ENCODE results near the gene RAB11A. TPM values are rescaled to one million over a fixed set of nuclear protein-coding genes. Genes with fewer than 3 reads are reported as not detected.

The RAB11A gene
- total RNA-seq, 3 donors from 2014 or later: 108 to 156 (median 147) TPM

- Histone ChIP-seq H3K4me1 (no peaks in the 10 kb centered on the region), H3K36me3 (no peaks in the 10 kb centered on the region), H3K4me3 (no peak overlapping the region), H3K9me3 (no peaks in the 10 kb centered on the region), H3K27ac (no peak overlapping the region), H3K27me3 (no peaks in the 10 kb centered on the region)
- TF ChIP-seq POLR2AphosphoS5 (IDR thresholded peaks at IDR 0.05) (no peak), POLR2A (IDR thresholded peaks at IDR 0.05) (no peak), CTCF (IDR thresholded peaks at IDR 0.05) (no peak)
- intact Hi-C loops (cut with DNase I; ENCODE audit: low total_unique reads): no loop called here
- no peak for DNase-seq (ENCODE audit: low spot score in 2 of 2)
These were observed 29.9 kb upstream of the RAB11A start for GRCh38 chr15:65839354-65839901.

GRCh38 chr15:65839985-65840384, 29.3 kb upstream of the RAB11A start:
- Histone ChIP-seq H3K9me3 (no peaks in the 10 kb centered on the region), H3K4me3 (no peak overlapping the region), H3K4me1 (no peaks in the 10 kb centered on the region), H3K27me3 (no peaks in the 10 kb centered on the region), H3K27ac (no peak overlapping the region), H3K36me3 (no peaks in the 10 kb centered on the region)
- intact Hi-C loops (cut with DNase I; ENCODE audit: low total_unique reads): no loop called here
- no peak for DNase-seq (ENCODE audit: low spot score in 2 of 2)
- TF ChIP-seq POLR2A (IDR thresholded peaks at IDR 0.05) (no peak), POLR2AphosphoS5 (IDR thresholded peaks at IDR 0.05) (no peak), CTCF (IDR thresholded peaks at IDR 0.05) (no peak)

- intact Hi-C loops (cut with DNase I; ENCODE audit: low total_unique reads): no loop called here
- TF ChIP-seq CTCF (IDR thresholded peaks at IDR 0.05): no peak
- no peak for TF ChIP-seq POLR2AphosphoS5 (IDR thresholded peaks at IDR 0.05)
- TF ChIP-seq POLR2A (IDR thresholded peaks at IDR 0.05): no peak
- Histone ChIP-seq H3K4me3 (peak overlapping the region; percentile 12 to 45 (median 25)), H3K9me3 (no peaks in the 10 kb centered on the region), H3K27ac (peak overlapping the region in 1 of 2 donors; percentile 59), H3K27me3 (no peaks in the 10 kb centered on the region), H3K4me1 (no peaks in the 10 kb centered on the region), H3K36me3 (no peaks in the 10 kb centered on the region)
- no peak for DNase-seq (ENCODE audit: low spot score in 2 of 2)
These were observed 28.0 kb upstream of the RAB11A start for GRCh38 chr15:65841121-65841930.

GRCh38 chr15:65845826-65846519, 23.3 kb upstream of the RAB11A start:
- TF ChIP-seq POLR2AphosphoS5 (IDR thresholded peaks at IDR 0.05) (no peak), POLR2A (IDR thresholded peaks at IDR 0.05) (no peak), CTCF (IDR thresholded peaks at IDR 0.05) (no peak)
- H3K27me3 ChIP-seq: no peaks in the 10 kb centered on the region
- no peak overlapping the region for H3K27ac ChIP-seq
- no peaks in the 10 kb centered on the region for H3K36me3 ChIP-seq
- no peak overlapping the region for H3K4me3 ChIP-seq
- no peaks in the 10 kb centered on the region for H3K4me1 ChIP-seq
- intact Hi-C loops (cut with DNase I; ENCODE audit: low total_unique reads): no loop called here
- no peak for DNase-seq (ENCODE audit: low spot score in 2 of 2)
- no peaks in the 10 kb centered on the region for H3K9me3 ChIP-seq

GRCh38 chr15:65847989-65848388, 21.3 kb upstream of the RAB11A start:
- intact Hi-C loops (cut with DNase I; ENCODE audit: low total_unique reads): no loop called here
- no peak overlapping the region for H3K27ac ChIP-seq
- H3K36me3 ChIP-seq: no peaks in the 10 kb centered on the region
- H3K9me3 ChIP-seq: no peaks in the 10 kb centered on the region
- TF ChIP-seq POLR2AphosphoS5 (IDR thresholded peaks at IDR 0.05) (no peak), CTCF (IDR thresholded peaks at IDR 0.05) (no peak), POLR2A (IDR thresholded peaks at IDR 0.05) (no peak)
- no peak overlapping the region for H3K4me3 ChIP-seq
- no peaks in the 10 kb centered on the region for H3K27me3 ChIP-seq
- H3K4me1 ChIP-seq: no peaks in the 10 kb centered on the region
- no peak for DNase-seq (ENCODE audit: low spot score in 2 of 2)
